OCI-LY3 (cell line): Measurements from ENCODE around the gene PNKP.

Source experiments
- H2AFZ ChIP-seq: fragments of 200-600, 300-600 bp; shearing (Covaris generic); 2 replicates; pipeline ENCODE4 v1.6.0; 2014; ENCODE audit warnings: antibody characterized with exemption, low read depth, low read length
- H3K27ac ChIP-seq: fragments of 200-600, 300-600 bp; sonication (generic); 2 replicates; pipeline ENCODE4 v1.5.1; 2014; ENCODE audit warnings: mild to moderate bottlenecking, low read length, moderate library complexity, mixed read lengths
- H3K27me3 ChIP-seq: fragments of 200-600, 300-600 bp; sonication (generic); 2 replicates; pipeline ENCODE4 v1.6.1; 2014; ENCODE audit warnings: low read depth, low read length, mixed read lengths
- H3K36me3 ChIP-seq: fragments of 200-600, 300-600 bp; sonication (generic); replicated peaks from 2 replicates; pipeline ENCODE3; 2014; ENCODE audit warnings: low read depth, low read length, mixed read lengths
- H3K4me1 ChIP-seq: fragments of 300-600, 200-600 bp; sonication (generic); 2 replicates; pipeline ENCODE4 v1.6.1; 2014; ENCODE audit warnings: low read length, mixed read lengths
- H3K4me2 ChIP-seq: fragments of 200-600, 300-600 bp; sonication (generic); 2 replicates; pipeline ENCODE4 v1.6.1; 2014; ENCODE audit warnings: low read length, mixed read lengths
- H3K4me3 ChIP-seq: fragments of 300-600, 200-600 bp; sonication (generic); 2 replicates; pipeline ENCODE4 v1.5.1; 2014; ENCODE audit warnings: antibody characterized with exemption, mild to moderate bottlenecking, low read length, moderate library complexity
- H3K79me2 ChIP-seq: fragments of 300-600, 200-600 bp; shearing (Covaris generic); 2 replicates; pipeline ENCODE4 v1.6.1; 2014; ENCODE audit warnings: mild to moderate bottlenecking, low read length, mixed read lengths
- H3K9ac ChIP-seq: fragments of 300-600, 200-600 bp; shearing (Covaris generic); 2 replicates; pipeline ENCODE4 v1.6.0; 2014; ENCODE audit warnings: mild to moderate bottlenecking, low read length, moderate library complexity
- H3K9me3 ChIP-seq: fragments of 200-600, 300-600 bp; shearing (Covaris generic); 2 replicates; pipeline ENCODE4 v1.6.1; 2014; ENCODE audit warnings: low read length, mixed read lengths; ENCODE audit not compliant: insufficient read depth
- H4K20me1 ChIP-seq: fragments of 200-600, 300-600 bp; sonication (generic); 2 replicates; pipeline ENCODE4 v1.6.1; 2016; ENCODE audit warnings: low read length, mixed read lengths; ENCODE audit not compliant: insufficient read depth
- EZH2phosphoT487 ChIP-seq: fragments of 200-600 bp; shearing (Covaris generic); IDR thresholded peaks from 2 replicates; pipeline ENCODE4 v1.6.1; 2018; ENCODE audit warnings: antibody characterized with exemption, mixed run types, low read depth
- TF ChIP-seq, protein P1 (sequence below): fragments of 200-600, 300-600 bp; sonication (generic); IDR thresholded peaks from 2 replicates; pipeline ENCODE4 v1.5.1; 2014; ENCODE audit warnings: antibody characterized with exemption, low read length, low read depth

PNKP gene

DNA sequence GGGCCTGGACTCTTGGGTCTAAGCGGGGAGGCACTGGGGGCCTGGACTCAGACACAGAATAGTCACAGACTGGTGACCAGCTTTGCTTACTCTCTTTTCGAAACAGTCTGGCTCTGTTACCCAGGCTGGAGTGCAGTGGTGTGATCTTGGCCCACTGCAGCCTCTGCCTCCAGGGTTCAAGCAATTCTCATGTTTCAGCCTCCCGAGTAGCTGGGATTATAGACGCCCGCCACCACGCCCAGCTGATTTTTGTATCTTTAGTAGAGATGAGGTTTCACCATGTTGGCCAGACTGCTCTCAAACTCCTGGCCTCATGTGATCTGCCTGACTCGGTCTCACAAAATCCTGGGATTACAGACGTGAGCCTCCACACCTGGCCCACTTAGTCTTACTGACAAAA is 38.2 kb downstream of the PNKP start:
- TF ChIP-seq, protein P1, sequence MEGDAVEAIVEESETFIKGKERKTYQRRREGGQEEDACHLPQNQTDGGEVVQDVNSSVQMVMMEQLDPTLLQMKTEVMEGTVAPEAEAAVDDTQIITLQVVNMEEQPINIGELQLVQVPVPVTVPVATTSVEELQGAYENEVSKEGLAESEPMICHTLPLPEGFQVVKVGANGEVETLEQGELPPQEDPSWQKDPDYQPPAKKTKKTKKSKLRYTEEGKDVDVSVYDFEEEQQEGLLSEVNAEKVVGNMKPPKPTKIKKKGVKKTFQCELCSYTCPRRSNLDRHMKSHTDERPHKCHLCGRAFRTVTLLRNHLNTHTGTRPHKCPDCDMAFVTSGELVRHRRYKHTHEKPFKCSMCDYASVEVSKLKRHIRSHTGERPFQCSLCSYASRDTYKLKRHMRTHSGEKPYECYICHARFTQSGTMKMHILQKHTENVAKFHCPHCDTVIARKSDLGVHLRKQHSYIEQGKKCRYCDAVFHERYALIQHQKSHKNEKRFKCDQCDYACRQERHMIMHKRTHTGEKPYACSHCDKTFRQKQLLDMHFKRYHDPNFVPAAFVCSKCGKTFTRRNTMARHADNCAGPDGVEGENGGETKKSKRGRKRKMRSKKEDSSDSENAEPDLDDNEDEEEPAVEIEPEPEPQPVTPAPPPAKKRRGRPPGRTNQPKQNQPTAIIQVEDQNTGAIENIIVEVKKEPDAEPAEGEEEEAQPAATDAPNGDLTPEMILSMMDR, result no peak
- no peak for TF ChIP-seq EZH2phosphoT487
- peaks cover 23% of the 10 kb centered on the region for H3K79me2 ChIP-seq
- H3K4me2 ChIP-seq, result no peak overlapping the region
- H3K27me3 ChIP-seq, result no peaks in the 10 kb centered on the region
- H3K36me3 ChIP-seq, result peaks cover 37% of the 10 kb centered on the region
- H3K4me3 ChIP-seq, result no peak overlapping the region
- H3K27ac ChIP-seq, result no peak overlapping the region
- no peak overlapping the region for H2AFZ ChIP-seq
- H3K9ac ChIP-seq, result no peak overlapping the region
- no peaks in the 10 kb centered on the region for H3K9me3 ChIP-seq
- H4K20me1 ChIP-seq, result peaks cover 32% of the 10 kb centered on the region
- no peaks in the 10 kb centered on the region for H3K4me1 ChIP-seq

- Histone ChIP-seq H3K27ac (no peak overlapping the region), H3K4me1 (no peaks in the 10 kb centered on the region), H4K20me1 (peaks cover 45% of the 10 kb centered on the region), H2AFZ (no peak overlapping the region), H3K4me3 (no peak overlapping the region), H3K79me2 (peaks cover 37% of the 10 kb centered on the region), H3K9me3 (no peaks in the 10 kb centered on the region; the same call in 1 of the 2 replicates), H3K36me3 (peaks cover 35% of the 10 kb centered on the region), H3K27me3 (no peaks in the 10 kb centered on the region), H3K4me2 (no peak overlapping the region), H3K9ac (no peak overlapping the region)
- TF ChIP-seq EZH2phosphoT487, result no peak
- TF ChIP-seq, protein P1, result no peak
Observed at GRCh38 chr19:49827034-49827433, 40.3 kb downstream of the PNKP start.

DNA sequence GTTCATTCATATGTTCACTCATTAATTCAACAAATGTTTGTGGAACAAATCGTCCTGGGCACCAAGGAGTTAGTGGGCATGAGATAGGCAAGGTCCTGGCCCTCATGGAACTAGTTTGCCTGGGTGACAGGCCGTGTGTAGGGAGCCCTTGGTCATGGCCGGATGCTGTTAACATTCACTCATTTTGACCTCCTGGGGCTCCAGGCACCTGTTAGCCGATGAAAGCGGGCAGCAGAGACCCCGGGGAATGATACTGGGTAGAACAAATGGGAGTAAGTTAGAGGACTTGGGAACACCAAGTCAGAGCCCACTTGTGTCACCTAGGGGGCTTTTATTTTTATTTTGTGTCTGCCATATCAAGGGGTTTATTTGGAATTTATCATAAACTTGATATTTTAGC is 42.7 kb downstream of the PNKP start:
- no peaks in the 10 kb centered on the region for H3K27me3 ChIP-seq
- H3K4me1 ChIP-seq, result no peaks in the 10 kb centered on the region
- no peak overlapping the region for H2AFZ ChIP-seq
- H3K79me2 ChIP-seq, result peaks cover 52% of the 10 kb centered on the region
- H3K4me3 ChIP-seq, result no peak overlapping the region
- H3K27ac ChIP-seq, result no peak overlapping the region
- no peak overlapping the region for H3K9ac ChIP-seq
- peaks cover 43% of the 10 kb centered on the region for H4K20me1 ChIP-seq
- TF ChIP-seq EZH2phosphoT487, result no peak
- TF ChIP-seq, protein P1, result no peak
- no peaks in the 10 kb centered on the region; the same call in 1 of the 2 replicates for H3K9me3 ChIP-seq
- peaks cover 30% of the 10 kb centered on the region for H3K36me3 ChIP-seq
- H3K4me2 ChIP-seq, result no peak overlapping the region

DNA sequence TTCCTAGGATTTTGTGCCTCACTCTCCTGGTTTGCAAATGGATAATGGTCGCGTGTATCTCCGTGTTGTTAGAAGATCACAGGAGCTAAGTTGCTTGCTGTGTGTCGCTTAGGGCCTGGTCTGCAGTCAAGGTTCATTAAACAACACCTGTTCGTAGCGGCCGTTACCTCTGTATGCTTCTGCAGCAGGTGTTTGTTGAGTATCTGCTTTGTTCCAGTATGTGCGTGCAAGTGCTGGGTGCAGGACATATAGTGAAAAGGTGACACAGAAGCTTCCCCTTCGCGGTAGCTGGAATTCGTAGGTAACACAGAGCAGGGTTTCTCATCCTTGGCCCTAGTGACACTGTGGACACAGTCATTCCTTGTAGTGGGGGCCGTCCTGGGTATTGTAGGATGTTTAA is 43.9 kb downstream of the PNKP start:
- H3K9ac ChIP-seq, result no peak overlapping the region
- no peak overlapping the region for H3K4me3 ChIP-seq
- peaks cover 40% of the 10 kb centered on the region for H4K20me1 ChIP-seq
- H3K4me1 ChIP-seq, result peaks cover 8% of the 10 kb centered on the region
- H3K36me3 ChIP-seq, result peaks cover 26% of the 10 kb centered on the region
- no peak overlapping the region for H3K4me2 ChIP-seq
- no peaks in the 10 kb centered on the region; the same call in 1 of the 2 replicates for H3K9me3 ChIP-seq
- H2AFZ ChIP-seq, result no peak overlapping the region
- no peaks in the 10 kb centered on the region for H3K27me3 ChIP-seq
- H3K79me2 ChIP-seq, result peaks cover 64% of the 10 kb centered on the region
- TF ChIP-seq, protein P1, result no peak
- no peak for TF ChIP-seq EZH2phosphoT487
- H3K27ac ChIP-seq, result no peak overlapping the region
